ENCODE results near the gene MAST4.

The MAST4 gene

GRCh38 chr5:67214707-67215447 is 618.7 kb downstream of the MAST4 start:
- no peak for DNase-seq (ENCODE audit: low read depth)

- DNase-seq (ENCODE audit: low read depth): peak; percentile 56
Observed at GRCh38 chr5:67215519-67216471, 619.6 kb downstream of the MAST4 start.

- no peak for DNase-seq (ENCODE audit: low read depth)
Observed at GRCh38 chr5:67216564-67216963, 620.4 kb downstream of the MAST4 start.
